ENCODE measurements around the gene FAM53A.
"Not testable (repeated sequence)": the region's sequence is repeated elsewhere in the genome, so short reads cannot be mapped to it uniquely, and the experiment has no call there.

The FAM53A gene

GRCh38 chr4:1712216-1713002 lies 28.3 kb upstream of the FAM53A start, which contains the start of gene SLBP:
SLBP (minus strand) TSS chr4:1712319; CDS start chr4:1712188, 131 bp downstream.
- DNase-seq, result peak; percentile 98 to 99
- no peak for TF ChIP-seq GATA1 (IDR thresholded peaks at IDR 0.05; ENCODE audit: low read depth, low read length)
- peak; percentile 92 for TF ChIP-seq POLR2A (IDR thresholded peaks at IDR 0.05; ENCODE audit: low read length)

GRCh38 chr4:1711571-1712215 lies 27.6 kb upstream of the FAM53A start:
- TF ChIP-seq GATA1 (IDR thresholded peaks at IDR 0.05; ENCODE audit: low read depth, low read length) (no peak), POLR2A (IDR thresholded peaks at IDR 0.05; ENCODE audit: low read length) (no peak)

GRCh38 chr4:1711055-1711570 lies 27.0 kb upstream of the FAM53A start:
- peak; percentile 42 to 59 for DNase-seq
- TF ChIP-seq POLR2A (IDR thresholded peaks at IDR 0.05; ENCODE audit: low read length) (no peak), GATA1 (IDR thresholded peaks at IDR 0.05; ENCODE audit: low read depth, low read length) (no peak)

More at GRCh38 chr4:1711571-1712215, 27.6 kb upstream of the FAM53A start:
- peak; percentile 70 to 90 for DNase-seq

- no peak for DNase-seq
- TF ChIP-seq POLR2A (IDR thresholded peaks at IDR 0.05; ENCODE audit: low read length) (no peak), GATA1 (IDR thresholded peaks at IDR 0.05; ENCODE audit: low read depth, low read length) (no peak)
Observed at GRCh38 chr4:1708581-1708980, 24.5 kb upstream of the FAM53A start.

GRCh38 chr4:1706358-1706757 lies 22.2 kb upstream of the FAM53A start:
- DNase-seq, result no peak
- TF ChIP-seq POLR2A (IDR thresholded peaks at IDR 0.05; ENCODE audit: low read length), result no peak
- no peak for TF ChIP-seq GATA1 (IDR thresholded peaks at IDR 0.05; ENCODE audit: low read depth, low read length)

- no peak for DNase-seq
- TF ChIP-seq POLR2A (IDR thresholded peaks at IDR 0.05; ENCODE audit: low read length), result no peak
Observed at GRCh38 chr4:1705732-1706131, 21.6 kb upstream of the FAM53A start.

GRCh38 chr4:1703867-1704266 lies 19.8 kb upstream of the FAM53A start:
- TF ChIP-seq GATA1 (IDR thresholded peaks at IDR 0.05; ENCODE audit: low read depth, low read length), result no peak
- TF ChIP-seq POLR2A (IDR thresholded peaks at IDR 0.05; ENCODE audit: low read length), result no peak

GRCh38 chr4:1701671-1702070 lies 17.6 kb upstream of the FAM53A start:
- not testable (repeated sequence) for DNase-seq

More at GRCh38 chr4:1703867-1704266, 19.8 kb upstream of the FAM53A start:
- DNase-seq, result no peak

GRCh38 chr4:1695913-1696312 lies 11.8 kb upstream of the FAM53A start:
- TF ChIP-seq POLR2A (IDR thresholded peaks at IDR 0.05; ENCODE audit: low read length), result no peak
- TF ChIP-seq GATA1 (IDR thresholded peaks at IDR 0.05; ENCODE audit: low read depth, low read length), result no peak
- no peak for DNase-seq

- peak; percentile 85 to 93 for DNase-seq
- TF ChIP-seq POLR2A (IDR thresholded peaks at IDR 0.05; ENCODE audit: low read length), result no peak
Observed at GRCh38 chr4:1693131-1693896, 9.2 kb upstream of the FAM53A start.

GRCh38 chr4:1691737-1692373 lies 7.7 kb upstream of the FAM53A start:
- no peak for TF ChIP-seq GATA1 (IDR thresholded peaks at IDR 0.05; ENCODE audit: low read depth, low read length)
- no peak for TF ChIP-seq POLR2A (IDR thresholded peaks at IDR 0.05; ENCODE audit: low read length)
- DNase-seq, result no peak

GRCh38 chr4:1690698-1691097 lies 6.6 kb upstream of the FAM53A start:
- DNase-seq, result no peak
- peak; percentile 6 for TF ChIP-seq POLR2A (IDR thresholded peaks at IDR 0.05; ENCODE audit: low read length)
- no peak for TF ChIP-seq GATA1 (IDR thresholded peaks at IDR 0.05; ENCODE audit: low read depth, low read length)

- TF ChIP-seq GATA1 (IDR thresholded peaks at IDR 0.05; ENCODE audit: low read depth, low read length), result no peak
- no peak for TF ChIP-seq POLR2A (IDR thresholded peaks at IDR 0.05; ENCODE audit: low read length)
- no peak for DNase-seq
Observed at GRCh38 chr4:1686440-1687036, 2.4 kb upstream of the FAM53A start.

Measured in erythroblast (primary cell).